Measurements from ENCODE around the gene FAM118B. TPM values are rescaled to one million over a fixed set of nuclear protein-coding genes. Genes with fewer than 3 reads are reported as not detected.
A peak's percentile ranks its signal among the peaks of the same experiment; 100 is the strongest.

Gene FAM118B
- total and polyA plus RNA-seq, 2 of the 4 experiments (the other 2 are of a cell fraction) = 20.0 to 27.2 TPM

- no peak overlapping the region for H3K18ac ChIP-seq (ENCODE audit: low read depth, low read length)
- DNase-seq (peak; percentile 58), ATAC-seq (ENCODE audit: low read depth) (no peak)
- no peak overlapping the region for H2BK5ac ChIP-seq (ENCODE audit: low read depth, low read length, poor library complexity, severe bottlenecking)
- H3K9me1 ChIP-seq (ENCODE audit: insufficient read depth, low read length) = no peaks in the 10 kb centered on the region
- H4K91ac ChIP-seq (ENCODE audit: insufficient read depth, low read depth, low read length) = no peak overlapping the region
- H3K4me1 ChIP-seq (ENCODE audit: control insufficient read depth, insufficient read depth, low read length) = peaks cover 5% of the 10 kb centered on the region; the same call in 1 of the 2 replicates
- H3K79me1 ChIP-seq (ENCODE audit: low read depth in 1 of 2, low read length in 2 of 2) = peaks cover 13 to 21% of the 10 kb centered on the region in 2 experiments
- no peak for TF ChIP-seq NFE2L2 (IDR thresholded peaks at IDR 0.05; ENCODE audit: low read depth, low read length)
- TF ChIP-seq RFX5 (IDR thresholded peaks at IDR 0.05; ENCODE audit: low read depth, low read length) = no peak
- no peak for TF ChIP-seq CEBPB (IDR thresholded peaks at IDR 0.05; ENCODE audit: low read depth, low read length)
- no peak for TF ChIP-seq BHLHE40 (IDR thresholded peaks at IDR 0.05; ENCODE audit: low read depth, low read length)
- TF ChIP-seq FOS (IDR thresholded peaks at IDR 0.05; ENCODE audit: low read depth, low read length) = no peak
- TF ChIP-seq RAD21 (IDR thresholded peaks at IDR 0.05; ENCODE audit: low read length) = peak; percentile 57
- TF ChIP-seq USF2 (IDR thresholded peaks at IDR 0.05; ENCODE audit: low read depth, low read length) = no peak
- no peak for TF ChIP-seq CHD1 (IDR thresholded peaks at IDR 0.05; ENCODE audit: low read depth, low read length)
- peak; percentile 46 for TF ChIP-seq SMC3 (IDR thresholded peaks at IDR 0.05; ENCODE audit: low read depth, low read length)
- no peak for TF ChIP-seq MAZ (IDR thresholded peaks at IDR 0.05; ENCODE audit: borderline replicate concordance, low read depth, low read length)
- TF ChIP-seq RCOR1 (IDR thresholded peaks at IDR 0.05; ENCODE audit: insufficient replicate concordance, low read length) = no peak
- no peak for TF ChIP-seq POLR2A (IDR thresholded peaks at IDR 0.05; ENCODE audit: low read depth, low read length)
- peak; percentile 56 for TF ChIP-seq CTCF (conservative IDR thresholded peaks at IDR 0.05; ENCODE audit: low read depth, low read length)
- no peak for TF ChIP-seq MXI1 (IDR thresholded peaks at IDR 0.05; ENCODE audit: borderline replicate concordance, low read depth, low read length)
- TF ChIP-seq MAFK (IDR thresholded peaks at IDR 0.05; ENCODE audit: low read depth, low read length) = no peak
- H2BK15ac ChIP-seq (ENCODE audit: low read depth, low read length) = no peak overlapping the region
- H3K4me2 ChIP-seq (ENCODE audit: low read depth, low read length) = no peak overlapping the region
- no peak overlapping the region for H2BK120ac ChIP-seq (ENCODE audit: low read depth, low read length)
- H3K23ac ChIP-seq (ENCODE audit: low read depth, low read length) = no peak overlapping the region
- H3K36me3 ChIP-seq (ENCODE audit: control insufficient read depth, insufficient read depth, low read length) = 0 out of 2 replicates have a peak, but pooled peaks cover 2% of the 10 kb centered on the region
- H3K56ac ChIP-seq (ENCODE audit: extremely low read depth, insufficient read depth, low read length) = no peak overlapping the region
- no peak overlapping the region for H2AFZ ChIP-seq (replicated peaks; ENCODE audit: low read length, poor library complexity)
- POLR2A ChIA-PET (ENCODE audit: unreplicated experiment) = no interaction called here
- CTCF ChIA-PET = interaction anchor here (0.7 kb wide), 1 partner anchor 177 kb away, joined by 4 read pairs; no protein-coding TSS in a partner anchor
- no peak overlapping the region for H2AK9ac ChIP-seq (replicated peaks; ENCODE audit: low read depth, low read length, poor library complexity)
- H2BK20ac ChIP-seq (ENCODE audit: low read depth, low read length) = no peak overlapping the region
- WGBS, 2 experiments (ENCODE audit: extremely low coverage in 2 of 2, insufficient read length in 1 of 2) = no CpG with 5 or more reads among the region's 5 CpGs
- no peak overlapping the region for H4K8ac ChIP-seq (ENCODE audit: low read depth in 2 of 2, low read length in 2 of 2)
- H4K20me1 ChIP-seq (ENCODE audit: insufficient read depth, low read length) = peaks cover 3% of the 10 kb centered on the region; the same call in 1 of the 2 replicates
- H3K9ac ChIP-seq (ENCODE audit: low read depth, low read length) = no peak overlapping the region
- dilution Hi-C loops (cut with HindIII; ENCODE audit: low sequenced_read_pairs, unreplicated experiment) (no loop called here), intact Hi-C loops (cut with micrococcal nuclease) (loop anchor here (10.0 kb wide), 1 partner anchor 1727 kb away; no protein-coding TSS in a partner anchor), in situ Hi-C loops (cut with MboI; ENCODE audit: low sequenced_read_pairs) (loop anchor here (10.0 to 25.0 kb wide), 4 partner anchors 297 to 1030 kb away; no protein-coding TSS in a partner anchor)
- BruUV-seq (replicated peaks) = no TSS peak
- H2AK5ac ChIP-seq (ENCODE audit: low read depth, low read length) = no peak overlapping the region
- H4K5ac ChIP-seq (ENCODE audit: low read depth, low read length) = no peak overlapping the region
- H3K4me3 ChIP-seq (ENCODE audit: insufficient read depth, low read depth, low read length) = no peak overlapping the region
- H3K27me3 ChIP-seq (ENCODE audit: control insufficient read depth, insufficient read depth, low read length) = no peaks in the 10 kb centered on the region
- H3K14ac ChIP-seq (replicated peaks; ENCODE audit: low read depth, low read length) = no peak overlapping the region
- no peak overlapping the region for H3K27ac ChIP-seq (ENCODE audit: insufficient read depth, low read length)
- H3K9me3 ChIP-seq (ENCODE audit: control insufficient read depth, insufficient read depth, low read length) = no peaks in the 10 kb centered on the region
- H3K4ac ChIP-seq (ENCODE audit: low read depth, low read length) = no peak overlapping the region
These were observed 96.1 kb downstream of the FAM118B start for GRCh38 chr11:126307706-126308105.
